ENCODE data around the gene DTX3.
"Not testable (repeated sequence)": the region's sequence is repeated elsewhere in the genome, so short reads cannot be mapped to it uniquely, and the experiment has no call there.

Gene DTX3

DNA sequence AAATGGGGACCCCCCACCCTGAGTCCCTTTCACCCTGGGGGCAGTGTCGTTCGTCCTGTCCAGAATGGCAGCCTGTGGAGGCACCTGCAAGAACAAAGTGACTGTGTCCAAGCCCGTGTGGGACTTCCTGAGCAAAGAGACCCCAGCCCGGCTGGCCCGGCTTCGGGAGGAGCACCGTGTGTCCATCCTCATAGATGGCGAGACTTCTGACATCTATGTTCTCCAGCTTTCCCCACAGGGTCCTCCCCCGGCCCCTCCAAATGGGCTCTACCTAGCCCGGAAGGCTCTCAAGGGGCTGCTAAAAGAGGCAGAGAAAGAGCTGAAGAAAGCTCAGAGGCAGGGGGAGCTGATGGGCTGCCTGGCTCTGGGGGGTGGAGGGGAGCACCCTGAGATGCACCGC, 2.2 kb downstream of the DTX3 start:
- in situ Hi-C loops (cut with MboI; ENCODE audit: low sequenced_read_pairs), result no loop called here

- in situ Hi-C loops (cut with MboI; ENCODE audit: low sequenced_read_pairs), result no loop called here
Measured at GRCh38 chr12:57607958-57608663, 3.5 kb downstream of the DTX3 start.

- in situ Hi-C loops (cut with MboI; ENCODE audit: low sequenced_read_pairs), result no loop called here
Measured at GRCh38 chr12:57609101-57609780, 4.6 kb downstream of the DTX3 start.

DNA sequence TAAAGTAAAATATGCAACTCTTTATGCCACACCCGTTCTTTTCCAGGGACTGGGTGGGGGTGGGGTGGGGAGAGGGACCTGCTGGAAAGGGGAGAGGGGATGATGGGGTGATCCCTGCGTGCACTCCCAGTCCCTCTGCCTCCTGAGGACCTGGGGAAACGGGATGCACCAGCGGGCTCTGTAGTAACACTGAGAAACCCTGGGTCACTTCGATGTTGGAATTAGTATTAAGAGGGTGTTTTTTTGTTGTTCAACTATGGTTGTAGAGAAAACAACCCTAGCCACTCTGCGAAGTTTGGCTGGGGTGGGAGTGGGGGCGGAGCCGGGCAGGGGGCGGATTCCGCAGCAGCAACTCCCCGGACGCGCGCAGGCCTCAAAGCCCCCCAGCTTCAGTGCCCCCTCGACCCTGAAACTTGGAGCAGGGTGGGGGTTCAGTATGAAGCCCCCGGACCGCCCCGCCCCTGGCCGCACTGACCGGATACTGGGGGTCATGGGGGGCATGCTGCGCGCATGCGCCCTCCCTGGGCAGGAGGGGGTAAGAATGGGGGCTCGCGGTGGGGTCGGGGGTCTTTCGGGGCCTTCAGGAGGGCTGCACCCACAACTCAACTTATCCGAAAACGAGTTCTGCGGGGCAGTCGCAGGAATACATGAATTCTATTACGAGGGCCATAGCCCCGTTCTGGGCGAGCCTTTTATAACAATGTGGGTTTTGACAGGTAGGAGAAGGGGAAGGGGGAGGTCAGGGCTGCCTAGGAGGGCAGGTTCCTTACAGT, 5.3 kb downstream of the DTX3 start:
- in situ Hi-C loops (cut with MboI; ENCODE audit: low sequenced_read_pairs), result no loop called here

- in situ Hi-C loops (cut with MboI; ENCODE audit: low sequenced_read_pairs), result no loop called here
Measured at GRCh38 chr12:57610554-57611107, 6.0 kb downstream of the DTX3 start.

DNA sequence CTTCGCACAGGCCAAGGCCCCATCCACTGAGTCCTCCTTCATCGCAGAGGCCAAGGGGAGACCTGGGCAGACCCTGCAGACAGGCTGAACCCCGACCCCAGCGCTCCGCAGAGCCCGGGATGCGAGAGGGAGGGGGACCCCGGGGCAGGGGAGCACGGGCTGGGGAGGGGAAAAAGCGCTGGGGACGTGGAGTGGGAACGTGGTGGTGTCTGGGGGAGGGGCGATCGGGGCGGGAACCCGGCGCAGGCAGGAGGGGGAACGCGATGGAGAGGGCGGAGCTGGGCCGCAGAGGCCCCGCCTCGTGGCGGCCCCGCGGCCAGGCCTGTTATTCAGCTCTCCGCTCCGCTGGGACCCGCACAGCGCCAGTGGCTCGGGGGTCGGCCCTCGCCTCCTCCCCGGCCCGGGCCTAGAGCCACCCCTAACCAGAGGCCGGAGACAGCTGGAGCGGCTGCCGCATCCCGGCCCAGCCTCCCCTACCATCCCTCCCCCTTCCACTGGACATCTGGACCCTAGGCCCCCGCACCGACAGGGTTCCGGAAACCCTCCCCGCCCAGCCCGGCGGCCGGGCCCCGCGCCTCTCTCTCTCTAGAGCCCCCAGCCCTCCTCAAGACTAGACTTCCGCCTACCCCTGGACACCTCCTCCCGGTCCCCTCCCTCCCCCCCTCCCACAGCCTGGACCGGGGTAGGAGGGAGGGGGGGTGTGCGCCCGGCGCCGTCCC, 6.6 kb downstream of the DTX3 start, which contains the start of gene ARHGEF25:
Gene ARHGEF25 (plus strand): TSS at position 328 of the 719 bp plus-strand sequence. CDS start 460 bp downstream, outside the sequence.
- in situ Hi-C loops (cut with MboI; ENCODE audit: low sequenced_read_pairs), result no loop called here

- in situ Hi-C loops (cut with MboI; ENCODE audit: low sequenced_read_pairs), result no loop called here
Measured at GRCh38 chr12:57611827-57612710, 7.4 kb downstream of the DTX3 start.

DNA sequence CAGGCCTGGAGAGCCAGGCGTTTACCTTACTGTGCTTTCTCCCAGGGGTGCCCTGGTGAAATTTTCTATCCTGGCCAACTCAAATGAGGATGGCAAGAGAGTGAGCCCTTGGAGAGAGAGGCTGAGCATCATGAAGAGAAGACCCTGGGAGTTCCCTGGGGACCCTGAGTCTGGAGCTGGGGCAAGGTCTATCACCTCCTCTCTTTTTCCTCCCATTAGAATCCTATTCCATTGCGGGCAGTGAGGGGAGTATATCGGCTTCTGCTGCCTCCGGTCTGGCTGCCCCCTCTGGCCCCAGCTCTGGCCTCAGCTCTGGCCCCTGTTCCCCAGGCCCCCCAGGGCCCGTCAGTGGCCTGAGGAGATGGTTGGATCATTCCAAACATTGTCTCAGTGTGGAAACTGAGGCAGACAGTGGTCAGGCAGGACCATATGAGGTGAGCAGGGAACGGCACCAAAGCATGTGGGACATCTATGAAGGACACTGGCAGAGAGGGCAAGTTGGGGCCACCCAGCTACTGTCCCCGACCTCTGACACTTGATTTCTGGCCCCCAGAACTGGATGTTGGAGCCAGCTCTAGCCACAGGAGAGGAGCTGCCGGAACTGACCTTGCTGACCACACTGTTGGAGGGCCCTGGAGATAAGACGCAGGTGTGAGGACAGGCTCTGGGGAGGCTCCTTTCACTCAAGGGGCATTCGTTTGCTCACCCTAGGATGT, 8.2 kb downstream of the DTX3 start:
- in situ Hi-C loops (cut with MboI; ENCODE audit: low sequenced_read_pairs), result no loop called here

GRCh38 chr12:57613427-57614109, 8.9 kb downstream of the DTX3 start:
- in situ Hi-C loops (cut with MboI; ENCODE audit: low sequenced_read_pairs), result no loop called here

DNA sequence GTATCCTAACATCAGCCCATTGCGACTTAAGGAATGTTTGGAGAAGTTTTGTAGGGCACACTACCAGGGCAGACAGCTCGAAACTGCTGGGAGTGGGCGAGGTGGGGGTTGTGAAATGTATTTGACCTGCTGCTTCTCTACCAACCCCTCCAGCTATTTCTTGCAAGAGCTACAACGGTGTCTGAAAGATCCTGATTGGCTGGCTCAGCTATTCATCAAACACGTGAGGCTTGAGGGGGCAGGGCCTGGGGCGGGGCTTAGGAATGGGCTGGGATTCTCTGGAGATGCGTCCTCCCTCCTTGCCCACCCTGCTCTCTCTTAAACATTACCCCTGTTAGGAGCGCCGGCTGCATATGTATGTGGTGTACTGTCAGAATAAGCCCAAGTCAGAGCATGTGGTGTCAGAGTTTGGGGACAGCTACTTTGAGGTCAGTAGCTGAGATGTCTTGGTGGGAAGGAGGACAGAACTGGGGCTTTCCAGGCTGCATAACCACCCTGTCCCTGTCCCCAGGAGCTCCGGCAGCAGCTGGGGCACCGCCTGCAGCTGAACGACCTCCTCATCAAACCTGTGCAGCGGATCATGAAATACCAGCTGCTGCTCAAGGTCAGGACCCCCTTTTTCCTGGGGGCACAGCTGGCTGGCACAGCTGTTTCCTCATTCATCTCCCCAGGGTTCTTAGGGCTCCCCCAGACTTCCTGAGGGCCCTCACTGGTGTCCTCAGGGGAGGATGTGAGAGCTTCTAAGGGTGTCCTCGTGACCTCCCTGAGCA, 9.7 kb downstream of the DTX3 start:
- in situ Hi-C loops (cut with MboI; ENCODE audit: low sequenced_read_pairs), result no loop called here

DNA sequence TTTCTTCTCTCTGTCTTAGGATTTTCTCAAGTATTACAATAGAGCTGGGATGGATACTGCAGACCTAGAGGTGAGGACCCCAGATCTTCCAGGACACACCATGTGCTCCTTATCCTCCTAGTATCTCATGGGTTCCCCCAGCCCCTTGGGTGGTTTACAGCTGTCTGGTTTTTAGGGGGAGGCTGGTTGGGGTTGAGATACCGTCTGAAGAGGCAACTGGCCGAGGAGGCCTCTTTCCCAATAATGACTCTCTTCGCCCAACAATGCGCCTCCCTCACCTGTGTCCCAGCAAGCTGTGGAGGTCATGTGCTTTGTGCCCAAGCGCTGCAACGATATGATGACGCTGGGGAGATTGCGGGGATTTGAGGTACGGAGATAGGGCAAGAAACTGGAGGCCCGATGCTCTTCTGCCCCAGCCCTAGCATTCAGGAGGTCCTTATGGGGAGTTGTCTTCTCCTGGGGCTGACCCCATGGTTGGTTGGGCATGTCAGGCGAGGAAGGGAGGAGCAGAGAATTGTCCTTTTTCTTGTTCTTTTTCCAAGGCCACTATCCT, 10.4 kb downstream of the DTX3 start:
- in situ Hi-C loops (cut with MboI; ENCODE audit: low sequenced_read_pairs), result no loop called here

DNA sequence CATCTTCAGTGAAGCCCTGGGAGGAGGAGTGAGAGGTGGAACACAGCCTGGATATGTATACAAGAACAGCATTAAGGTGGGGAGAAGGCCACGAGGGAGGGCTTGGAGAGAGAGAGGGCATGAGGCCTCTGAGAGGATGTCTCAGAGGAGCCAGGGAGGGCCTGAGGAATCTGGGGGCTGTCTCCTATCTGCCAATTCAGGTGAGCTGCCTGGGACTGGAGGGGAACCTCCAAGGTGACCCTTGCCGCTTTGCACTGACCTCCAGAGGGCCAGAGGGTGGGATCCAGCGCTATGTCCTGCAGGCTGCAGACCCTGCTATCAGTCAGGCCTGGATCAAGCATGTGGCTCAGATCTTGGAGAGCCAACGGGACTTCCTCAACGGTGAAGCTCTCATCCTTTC, 11.0 kb downstream of the DTX3 start:
- in situ Hi-C loops (cut with MboI; ENCODE audit: low sequenced_read_pairs), result no loop called here

DNA sequence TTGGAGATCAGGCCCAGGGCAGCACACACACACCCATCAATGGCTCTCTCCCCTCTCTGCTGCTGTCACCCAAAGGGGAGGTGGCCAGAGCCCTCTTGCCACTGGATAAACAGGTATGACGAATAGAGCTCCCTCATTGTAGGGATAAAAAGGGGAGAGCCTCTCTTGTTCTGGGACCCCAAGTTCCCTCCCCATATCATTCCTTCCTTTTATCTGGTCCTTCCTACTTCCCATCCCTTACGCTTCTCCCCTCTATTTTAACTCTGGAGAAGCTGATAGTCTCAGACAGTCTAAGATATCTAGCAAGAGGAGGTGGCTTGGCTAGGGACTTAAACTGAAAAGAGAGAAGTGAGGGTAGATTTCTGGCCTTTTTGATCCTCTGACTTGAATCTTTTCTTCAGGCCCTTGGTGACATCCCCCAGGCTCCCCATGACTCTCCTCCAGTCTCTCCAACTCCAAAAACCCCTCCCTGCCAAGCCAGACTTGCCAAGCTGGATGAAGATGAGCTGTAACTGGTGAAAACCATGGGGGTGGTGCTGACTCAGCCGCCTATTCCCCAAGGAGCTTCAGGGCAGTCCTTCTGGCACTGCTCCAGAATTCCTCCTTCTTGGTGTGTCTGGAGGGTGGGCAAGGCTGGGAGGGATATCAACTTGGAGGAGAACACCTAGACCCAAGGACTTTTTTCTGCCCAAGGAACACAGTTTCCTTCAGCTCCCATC, 11.9 kb downstream of the DTX3 start:
- in situ Hi-C loops (cut with MboI; ENCODE audit: low sequenced_read_pairs), result no loop called here

DNA sequence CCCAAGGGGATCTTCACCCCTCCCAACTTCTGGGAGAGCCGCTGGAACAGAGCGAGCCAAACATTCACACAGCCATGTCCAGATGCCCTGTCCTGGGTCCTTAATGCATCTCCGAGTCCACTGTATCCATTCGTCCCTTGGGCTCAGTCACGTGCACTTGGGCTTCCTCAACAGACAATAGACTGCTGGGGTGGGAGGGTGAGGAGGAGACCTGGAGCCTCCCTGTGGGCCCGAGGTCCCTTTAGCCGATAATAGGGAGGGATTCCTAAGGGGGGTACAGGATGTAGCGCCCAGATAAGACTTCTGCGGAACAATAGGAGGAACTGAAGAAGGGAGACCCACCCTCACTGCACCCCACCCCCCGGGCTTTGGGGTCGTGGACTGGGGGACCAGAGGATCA, 13.3 kb downstream of the DTX3 start:
- in situ Hi-C loops (cut with MboI; ENCODE audit: low sequenced_read_pairs), result no loop called here

DNA sequence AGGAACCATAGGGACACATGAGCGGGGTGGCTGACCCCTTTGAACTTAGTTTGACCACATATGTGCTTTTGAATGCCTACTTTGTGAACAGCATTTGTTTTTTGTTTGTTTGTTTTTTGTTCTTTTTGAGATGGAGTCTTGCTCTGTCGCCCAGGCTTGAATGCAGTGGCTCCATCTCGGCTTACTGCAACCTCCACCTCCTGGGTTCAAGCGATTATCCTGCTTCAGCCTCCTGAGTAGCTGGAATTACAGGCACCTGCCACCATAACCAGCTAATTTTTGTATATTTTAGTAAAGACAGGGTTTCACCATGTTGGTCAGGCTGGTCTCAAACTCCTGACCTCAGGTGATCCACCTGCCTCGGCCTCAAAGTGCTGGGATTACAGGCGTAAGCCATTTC, 13.8 kb downstream of the DTX3 start:
- in situ Hi-C loops (cut with MboI; ENCODE audit: low sequenced_read_pairs), result not testable (repeated sequence)

GRCh38 chr12:57618966-57619433, 14.4 kb downstream of the DTX3 start:
- in situ Hi-C loops (cut with MboI; ENCODE audit: low sequenced_read_pairs), result no loop called here

All from hTERT RPE-1 (cell line).